ENCODE results near the gene ARID3C. TPM values are rescaled to one million over a fixed set of nuclear protein-coding genes. Genes with fewer than 3 reads are reported as not detected.

Gene ARID3C
- total and polyA plus RNA-seq, 2 of the 8 experiments (the other 6 are each of a cell fraction or from before 2014, with no cell fraction given) = 0.08 TPM; not detected in 1

DNA sequence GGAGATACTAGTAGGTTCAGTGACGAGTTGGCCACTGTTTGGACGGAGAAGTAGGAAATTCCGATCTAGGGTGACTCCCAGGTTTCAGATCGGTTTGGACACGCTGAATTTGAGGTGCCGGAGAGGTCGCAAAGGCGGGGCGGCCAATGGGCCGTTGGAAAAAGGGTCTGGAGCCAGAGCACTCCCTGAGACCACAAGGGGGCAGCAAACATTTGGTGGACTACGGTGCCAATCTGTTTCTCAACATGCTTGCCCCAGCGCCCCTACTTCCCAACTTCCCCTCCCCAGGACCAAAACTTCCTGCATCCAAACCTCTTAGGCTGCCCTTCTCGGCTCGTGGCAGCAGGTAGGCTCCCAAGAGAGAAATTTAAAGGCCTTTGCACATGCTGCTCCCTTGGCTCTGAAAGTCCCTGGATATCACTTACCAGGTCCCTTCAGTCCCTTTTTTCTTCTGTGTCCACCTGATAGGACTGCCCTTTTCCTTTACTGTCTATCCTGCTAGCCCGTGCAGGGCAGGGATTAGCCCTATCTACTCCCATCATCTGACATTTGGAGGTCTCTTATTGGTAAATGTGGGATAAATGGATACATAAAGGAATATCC, 16.0 kb downstream of the ARID3C start (continued):
- no peak for TF ChIP-seq SP2 (IDR thresholded peaks at IDR 0.05; ENCODE audit: low read length)
- TF ChIP-seq POLR2AphosphoS5 (IDR thresholded peaks at IDR 0.05; ENCODE audit: low read depth, low read length) = no peak
- TF ChIP-seq RBBP5 (IDR thresholded peaks at IDR 0.05; ENCODE audit: borderline replicate concordance, low read depth, low read length) = no peak
- TF ChIP-seq EP300 (IDR thresholded peaks at IDR 0.05; ENCODE audit: borderline replicate concordance in 1 of 2, low read depth in 2 of 2, low read length in 2 of 2) = no peak
- no peak for TF ChIP-seq RXRA (IDR thresholded peaks at IDR 0.05; ENCODE audit: insufficient read depth, low read depth, low read length)
- no peak for TF ChIP-seq MAFK (IDR thresholded peaks at IDR 0.05; ENCODE audit: low read depth, low read length)
- no peak for TF ChIP-seq JUN (IDR thresholded peaks at IDR 0.05; ENCODE audit: low read depth, low read length)
- TF ChIP-seq SP1 (IDR thresholded peaks at IDR 0.05; ENCODE audit: low read depth, low read length) = no peak
- TF ChIP-seq, protein P1, sequence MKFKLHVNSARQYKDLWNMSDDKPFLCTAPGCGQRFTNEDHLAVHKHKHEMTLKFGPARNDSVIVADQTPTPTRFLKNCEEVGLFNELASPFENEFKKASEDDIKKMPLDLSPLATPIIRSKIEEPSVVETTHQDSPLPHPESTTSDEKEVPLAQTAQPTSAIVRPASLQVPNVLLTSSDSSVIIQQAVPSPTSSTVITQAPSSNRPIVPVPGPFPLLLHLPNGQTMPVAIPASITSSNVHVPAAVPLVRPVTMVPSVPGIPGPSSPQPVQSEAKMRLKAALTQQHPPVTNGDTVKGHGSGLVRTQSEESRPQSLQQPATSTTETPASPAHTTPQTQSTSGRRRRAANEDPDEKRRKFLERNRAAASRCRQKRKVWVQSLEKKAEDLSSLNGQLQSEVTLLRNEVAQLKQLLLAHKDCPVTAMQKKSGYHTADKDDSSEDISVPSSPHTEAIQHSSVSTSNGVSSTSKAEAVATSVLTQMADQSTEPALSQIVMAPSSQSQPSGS (IDR thresholded peaks at IDR 0.05; ENCODE audit: low read length) = no peak
- TF ChIP-seq NANOG (IDR thresholded peaks at IDR 0.05; ENCODE audit: insufficient read depth, low read depth, low read length, poor library complexity, severe bottlenecking) = no peak
- no peak for TF ChIP-seq CHD1 (IDR thresholded peaks at IDR 0.05; ENCODE audit: low read depth, low read length)
- no peak for TF ChIP-seq CBX5 (IDR thresholded peaks at IDR 0.05; ENCODE audit: low read depth, low read length)
- TF ChIP-seq, protein P2, sequence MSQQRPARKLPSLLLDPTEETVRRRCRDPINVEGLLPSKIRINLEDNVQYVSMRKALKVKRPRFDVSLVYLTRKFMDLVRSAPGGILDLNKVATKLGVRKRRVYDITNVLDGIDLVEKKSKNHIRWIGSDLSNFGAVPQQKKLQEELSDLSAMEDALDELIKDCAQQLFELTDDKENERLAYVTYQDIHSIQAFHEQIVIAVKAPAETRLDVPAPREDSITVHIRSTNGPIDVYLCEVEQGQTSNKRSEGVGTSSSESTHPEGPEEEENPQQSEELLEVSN (IDR thresholded peaks at IDR 0.05) = no peak
- TF ChIP-seq CBX8 (IDR thresholded peaks at IDR 0.05; ENCODE audit: borderline replicate concordance, low read depth, low read length) = no peak
